Gastroesophageal sphincter (tissue), 4 donors: ENCODE results near the gene THOC5. TPM values are rescaled to one million over a fixed set of nuclear protein-coding genes. Genes with fewer than 3 reads are reported as not detected.

Experiments
- ATAC-seq: fragments of 150-250 bp; one replicate; pipeline ENCODE4 v1.9.1; 2016; ENCODE audit warnings: mild to moderate bottlenecking, moderate library complexity
- H3K27ac ChIP-seq, 4 donors: fragments of 200-600 bp; sonication (generic) in 3 of 4; 1 replicate in 3 of 4; 2 replicates in 1 of 4; pipeline ENCODE4 v1.5.1; 2016 to 2019
- H3K27me3 ChIP-seq: fragments of 200-600 bp; sonication (generic); one replicate; pipeline ENCODE4 v1.5.1; 2019
- H3K36me3 ChIP-seq, 2 donors: fragments of 200-600 bp; sonication (generic); one replicate each; pipeline ENCODE4 v1.5.1; 2019; ENCODE audit warnings: control low read depth in 1 of 2
- H3K4me1 ChIP-seq, 3 donors: fragments of 200-600 bp; sonication (generic); 1 replicate in 2 of 3; 2 replicates in 1 of 3; pipeline ENCODE4 v1.5.1; 2016 to 2019; ENCODE audit warnings: control low read depth in 2 of 3
- H3K4me3 ChIP-seq, 2 donors: fragments of 200-600 bp; sonication (generic); one replicate each; pipeline ENCODE4 v1.5.1; 2019; ENCODE audit warnings: mild to moderate bottlenecking in 1 of 2, moderate library complexity in 1 of 2
- H3K9me3 ChIP-seq, 3 donors: fragments of 200-600 bp; sonication (generic); one replicate each; pipeline ENCODE4 v1.5.1; 2017 to 2019; ENCODE audit warnings: control low read depth in 2 of 3
- CTCF ChIP-seq, 4 experiments: fragments of 200-600 bp in 2 of 4; fragments of 450-650 bp in 2 of 4; sonication (generic) in 1 of 4; IDR thresholded peaks; one replicate each; pipeline ENCODE4 v1.5.1; 2017 to 2019; ENCODE audit warnings: antibody characterized with exemption in 4 of 4, mild to moderate bottlenecking in 2 of 4, moderate library complexity in 2 of 4
- EP300 ChIP-seq: sonication (generic); formaldehyde crosslinking; IDR thresholded peaks from one replicate; pipeline ENCODE4 v1.6.1; 2017; ENCODE audit warnings: antibody characterized with exemption, mild to moderate bottlenecking
- POLR2A ChIP-seq, 2 donors: fragments of 450-650 bp; IDR thresholded peaks; one replicate each; pipeline ENCODE4 v1.6.1; 2017; ENCODE audit warnings: antibody characterized with exemption in 2 of 2, mild to moderate bottlenecking in 2 of 2, moderate library complexity in 1 of 2
- POLR2AphosphoS5 ChIP-seq: sonication (generic); formaldehyde crosslinking; IDR thresholded peaks from one replicate; pipeline ENCODE4 v1.6.1; 2017; ENCODE audit warnings: antibody characterized with exemption
- WGBS, 2 donors: methylation state at CpG; one replicate each; pipeline ENCODE4 v1.1.5; 2018; ENCODE audit warnings: low coverage in 1 of 2; 5-methylcytosine and 5-hydroxymethylcytosine counted together
- total RNA-seq, 4 donors: library from RNA; depleted of rRNA; stranded (reverse); fragments of >200 nt; gene quantifications; one replicate each; pipeline ENCODE4 v1.1.0, GENCODE V29; 2016

Gene THOC5
- total RNA-seq, 4 donors from 2014 or later, result 46.0 to 91.4 (median 58.2) TPM

DNA sequence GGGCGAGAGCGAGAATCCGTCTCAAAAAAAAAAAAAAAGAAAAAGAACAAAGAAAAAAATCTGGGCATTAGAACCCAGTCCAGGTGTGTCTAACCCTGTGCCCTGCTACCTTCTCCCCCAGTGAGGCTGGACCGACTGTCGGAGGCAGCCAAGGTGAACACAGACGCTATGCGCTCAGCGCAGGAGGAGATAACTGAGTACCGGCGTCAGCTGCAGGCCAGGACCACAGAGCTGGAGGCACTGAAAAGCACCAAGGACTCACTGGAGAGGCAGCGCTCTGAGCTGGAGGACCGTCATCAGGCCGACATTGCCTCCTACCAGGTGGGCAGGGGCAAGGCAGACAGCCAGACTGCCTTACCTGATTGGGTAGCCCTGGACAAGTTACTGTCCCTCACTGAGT, 70.3 kb downstream of the THOC5 start:
- 89% methylated on average over 9 of the region's 13 CpGs; no CpG with 5 or more reads in 1 of the 2 donors for WGBS, 2 donors
- H3K36me3 ChIP-seq, result peaks cover 0 to 5% of the 10 kb centered on the region in 2 donors
- TF ChIP-seq POLR2AphosphoS5, result no peak
- no peak for TF ChIP-seq CTCF (IDR thresholded peaks at IDR 0.05)
- no peak for TF ChIP-seq EP300
- no peak for TF ChIP-seq POLR2A (IDR thresholded peaks at IDR 0.05)
- H3K27ac ChIP-seq, result no peak overlapping the region
- peaks cover 0 to 9% (median 0%) of the 10 kb centered on the region in 3 donors for H3K9me3 ChIP-seq
- peaks cover 52% of the 10 kb centered on the region for H3K27me3 ChIP-seq
- ATAC-seq, result no peak
- no peak overlapping the region for H3K4me3 ChIP-seq
- H3K4me1 ChIP-seq, result peaks cover 0 to 30% (median 15%) of the 10 kb centered on the region in 3 donors

GRCh38 chr22:29482726-29483125, 70.8 kb downstream of the THOC5 start:
- H3K9me3 ChIP-seq, result peaks cover 0 to 9% (median 0%) of the 10 kb centered on the region in 3 donors
- no peak for ATAC-seq
- peaks cover 0 to 36% (median 15%) of the 10 kb centered on the region in 3 donors for H3K4me1 ChIP-seq
- peaks cover 58% of the 10 kb centered on the region for H3K27me3 ChIP-seq
- WGBS, 2 donors, result 90 to 100% methylated on average over 4 to 5 of the region's 7 CpGs
- peaks cover 0 to 5% of the 10 kb centered on the region in 2 donors for H3K36me3 ChIP-seq
- H3K4me3 ChIP-seq, result no peak overlapping the region
- H3K27ac ChIP-seq, result no peak overlapping the region
- TF ChIP-seq POLR2AphosphoS5 (no peak), EP300 (no peak), POLR2A (IDR thresholded peaks at IDR 0.05) (no peak), CTCF (IDR thresholded peaks at IDR 0.05) (no peak)

- Histone ChIP-seq H3K4me1 (peaks cover 0 to 36% (median 15%) of the 10 kb centered on the region in 3 donors), H3K27ac (no peak overlapping the region), H3K36me3 (peaks cover 0 to 5% of the 10 kb centered on the region in 2 donors), H3K4me3 (no peak overlapping the region), H3K27me3 (peaks cover 62% of the 10 kb centered on the region), H3K9me3 (peaks cover 0 to 9% (median 0%) of the 10 kb centered on the region in 3 donors)
- ATAC-seq, result no peak
- TF ChIP-seq CTCF (IDR thresholded peaks at IDR 0.05) (no peak), POLR2A (IDR thresholded peaks at IDR 0.05) (no peak), EP300 (no peak), POLR2AphosphoS5 (no peak)
- 56 to 94% methylated on average over 3 to 4 of the region's 11 CpGs for WGBS, 2 donors
These were observed 71.3 kb downstream of the THOC5 start for GRCh38 chr22:29482253-29482652.

DNA sequence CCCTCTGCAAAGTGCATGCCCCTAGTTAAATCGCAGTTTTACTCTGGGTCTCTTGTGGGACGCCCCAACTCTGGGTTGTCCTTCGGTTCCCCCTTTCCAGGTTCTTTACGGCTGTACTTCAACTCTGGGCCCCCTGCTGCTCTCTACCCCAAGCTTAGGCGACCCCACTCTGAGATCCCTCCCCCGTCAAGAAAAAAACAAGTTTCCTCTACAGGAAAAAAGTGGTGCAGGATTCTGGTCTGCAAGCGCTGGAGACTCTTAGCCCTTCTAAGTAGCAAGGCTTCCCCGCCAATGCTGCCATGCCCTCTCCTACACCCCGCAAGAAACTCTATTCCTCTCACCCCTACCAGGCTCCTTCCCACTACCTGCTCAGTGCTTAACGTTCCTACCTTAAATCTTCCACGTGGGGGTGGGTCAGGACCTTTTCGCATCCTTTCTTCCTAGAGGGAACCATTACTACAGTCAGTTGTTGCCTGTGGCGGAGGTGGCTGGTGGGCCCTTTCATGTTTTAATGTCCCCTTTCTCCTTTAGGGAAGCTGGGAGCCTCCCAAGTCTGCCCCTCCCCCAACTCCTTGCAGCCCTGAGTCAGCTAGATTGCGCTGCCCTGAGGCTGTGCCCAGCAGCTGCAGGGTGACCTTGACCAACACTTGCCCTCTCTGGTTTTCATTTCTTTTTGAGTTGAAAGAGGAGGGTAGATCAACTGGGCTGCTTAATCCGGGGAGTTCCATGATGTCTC, 72.1 kb downstream of the THOC5 start:
- H3K27me3 ChIP-seq, result peaks cover 69% of the 10 kb centered on the region
- peaks cover 0 to 5% of the 10 kb centered on the region in 2 donors for H3K36me3 ChIP-seq
- no peak overlapping the region for H3K27ac ChIP-seq
- H3K4me1 ChIP-seq, result peaks cover 0 to 36% (median 15%) of the 10 kb centered on the region in 3 donors
- ATAC-seq, result no peak
- WGBS, 2 donors, result 8 to 13% methylated on average over 4 to 8 of the region's 15 CpGs
- peak overlapping the region in 1 of 2 donors; percentile 30 for H3K4me3 ChIP-seq
- TF ChIP-seq POLR2AphosphoS5 (no peak), EP300 (no peak), POLR2A (IDR thresholded peaks at IDR 0.05) (no peak), CTCF (IDR thresholded peaks at IDR 0.05) (no peak)
- peaks cover 0 to 9% (median 0%) of the 10 kb centered on the region in 3 donors for H3K9me3 ChIP-seq
